GM12878 (cell line): ENCODE results near the gene REN. TPM values are rescaled to one million over a fixed set of nuclear protein-coding genes. Genes with fewer than 3 reads are reported as not detected.

Experiments
- ATAC-seq: fragments of 200-7000 bp; cut with Tn5 transposase; 3 replicates; pipeline ENCODE4 v1.9.1; 2020; ENCODE audit warnings: mild to moderate bottlenecking, moderate library complexity
- BruUV-seq: library from RNA; stranded (reverse); fragments of 400-500 nt; replicated peaks from 2 replicates; lab custom pipeline; 2021; lab: Mats Ljungman, UMichigan
- CTCF ChIA-PET: fragments of 300-600 bp; sonication (Branson Sonifier 250); formaldehyde crosslinking; extraction: SDS; loops from one replicate; lab custom pipeline; 2021; ENCODE audit warnings: inconsistent platforms; lab: Yijun Ruan, JAX
- POLR2A ChIA-PET: fragments of 350-600 bp; formaldehyde crosslinking; extraction: SDS; loops from one replicate; lab custom pipeline; 2021; ENCODE audit warnings: inconsistent platforms; lab: Charles Lee
- RAD21 ChIA-PET: fragments of 300-600 bp; sonication (Branson Sonifier 250); formaldehyde crosslinking; loops from one replicate; lab custom pipeline; 2023; ENCODE audit warnings: antibody characterized with exemption; ENCODE audit not compliant: unreplicated experiment; lab: Charles Lee
- SMC1A ChIA-PET: fragments of 300-600 bp; sonication (Branson Sonifier 250); formaldehyde crosslinking; loops from one replicate; lab custom pipeline; 2023; ENCODE audit not compliant: unreplicated experiment, uncharacterized antibody; lab: Charles Lee
- DNase-seq: peaks from one replicate; pipeline ENCODE4 v3.0.0-alpha.2; 2011; ENCODE audit warnings: low read depth, low spot score
- FAIRE-seq: peaks from 3 replicates; lab custom pipeline; 2011; peaks lifted over from hg19 to GRCh38; lab: Jason Lieb, UNC
- H2AFZ ChIP-seq: 2 replicates; pipeline ENCODE4 v1.6.0; 2011; ENCODE audit warnings: low read depth, low read length, control low read depth; ENCODE audit not compliant: control insufficient read depth
- H3K27ac ChIP-seq: 2 replicates; pipeline ENCODE4 v1.5.1; 2011; ENCODE audit warnings: control low read depth; ENCODE audit not compliant: control insufficient read depth, insufficient read depth
- H3K27me3 ChIP-seq, 2 experiments: replicated peaks in 1 of 2; 2 replicates each; pipeline versions ENCODE4 v1.6.0 to v1.6.1; 2011; ENCODE audit warnings: low read length in 1 of 2; ENCODE audit not compliant: control insufficient read depth in 2 of 2, insufficient read depth in 2 of 2
- H3K36me3 ChIP-seq, 2 experiments: 2 replicates each; pipeline ENCODE4 v1.5.1; 2011; ENCODE audit warnings: low read length in 1 of 2; ENCODE audit not compliant: control insufficient read depth in 2 of 2, insufficient read depth in 2 of 2
- H3K4me1 ChIP-seq: 2 replicates; pipeline ENCODE4 v1.6.1; 2011; ENCODE audit warnings: mild to moderate bottlenecking, low read length, moderate library complexity, mixed read lengths; ENCODE audit not compliant: control insufficient read depth, insufficient read depth
- H3K4me2 ChIP-seq: 2 replicates; pipeline ENCODE4 v1.6.0; 2011; ENCODE audit warnings: control low read depth; ENCODE audit not compliant: control insufficient read depth, insufficient read depth
- H3K4me3 ChIP-seq: fragments of 200-600 bp; sonication (generic); 2 replicates; pipeline ENCODE4 v1.5.1; 2016
- H3K79me2 ChIP-seq: 2 replicates; pipeline ENCODE4 v1.6.0; 2011; ENCODE audit warnings: low read length; ENCODE audit not compliant: control insufficient read depth, insufficient read depth
- H3K9ac ChIP-seq: 2 replicates; pipeline ENCODE4 v1.8.0; 2011; ENCODE audit warnings: low read length, control low read depth, mixed read lengths; ENCODE audit not compliant: control insufficient read depth, insufficient read depth
- H3K9me3 ChIP-seq: replicated peaks from 3 replicates; pipeline ENCODE4 v1.5.1; 2011; ENCODE audit warnings: mild to moderate bottlenecking, low read length; ENCODE audit not compliant: control insufficient read depth, insufficient read depth
- H4K20me1 ChIP-seq: 2 replicates; pipeline ENCODE4 v1.6.0; 2011; ENCODE audit not compliant: control insufficient read depth, insufficient read depth
- BMI1 ChIP-seq: fragments of 450-650 bp; IDR thresholded peaks from 2 replicates; pipeline ENCODE4 v1.6.1; 2016; ENCODE audit warnings: mild to moderate bottlenecking, moderate library complexity, borderline replicate concordance
- CREM ChIP-seq: IDR thresholded peaks from 2 replicates; pipeline ENCODE4 v1.6.1; 2014; ENCODE audit warnings: antibody characterized with exemption, low read depth
- HDAC6 ChIP-seq: fragments of 200-600 bp; sonication (generic); IDR thresholded peaks from one replicate; pipeline ENCODE4 v1.8.0; 2017; ENCODE audit warnings: antibody characterized with exemption; ENCODE audit not compliant: unreplicated experiment
- IKZF2 ChIP-seq, 2 experiments: fragments of 450-650 bp; IDR thresholded peaks; 2 replicates each; pipeline ENCODE4 v1.6.1; 2017; ENCODE audit warnings: mild to moderate bottlenecking in 2 of 2, moderate library complexity in 2 of 2
- KAT2A ChIP-seq: conservative IDR thresholded peaks from 2 replicates; pipeline ENCODE4 v1.6.1; 2011; ENCODE audit warnings: low read depth, low read length; ENCODE audit not compliant: control insufficient read depth
- MXI1 ChIP-seq: fragments of 150-350 bp; IDR thresholded peaks from 2 replicates; pipeline ENCODE4 v1.6.1; 2011; ENCODE audit warnings: low read depth, mild to moderate bottlenecking, inconsistent platforms, low read length, improper control_type of control experiment
- POLR2A ChIP-seq: IDR thresholded peaks from 2 replicates; pipeline ENCODE4 v1.6.1; 2011; ENCODE audit warnings: low read depth, mild to moderate bottlenecking, low read length
- RUNX3 ChIP-seq: IDR thresholded peaks from 2 replicates; pipeline ENCODE4 v1.6.1; 2012; ENCODE audit warnings: low read length, inconsistent platforms
- SP1 ChIP-seq: IDR thresholded peaks from one replicate; pipeline ENCODE4 v1.6.1; 2011; ENCODE audit warnings: low read depth, low read length
- SREBF1 ChIP-seq: IDR thresholded peaks from 2 replicates; pipeline ENCODE4 v1.6.1; 2012; ENCODE audit warnings: mild to moderate bottlenecking, low read length
- SRF ChIP-seq, 2 experiments: IDR thresholded peaks; 2 replicates each; pipeline ENCODE4 v1.6.1; 2011; ENCODE audit warnings: low read depth in 2 of 2, low read length in 2 of 2, mild to moderate bottlenecking in 1 of 2, moderate library complexity in 1 of 2
- ZNF24 ChIP-seq: fragments of 450-650 bp; IDR thresholded peaks from 2 replicates; pipeline ENCODE4 v1.6.1; 2017; ENCODE audit warnings: antibody characterized with exemption, mild to moderate bottlenecking
- ZNF622 ChIP-seq: fragments of 450-650 bp; IDR thresholded peaks from 2 replicates; pipeline ENCODE4 v1.6.1; 2017; ENCODE audit warnings: mild to moderate bottlenecking, inconsistent platforms
- WGBS: methylation state at CpG from one replicate; pipeline ENCODE4 v1.1.6; 2016; ENCODE audit warnings: low lambda C conversion rate; ENCODE audit not compliant: insufficient replicate concordance, insufficient coverage; ENCODE audit errors: missing lambda C conversion rate; 5-methylcytosine and 5-hydroxymethylcytosine counted together
- in situ Hi-C: fragments of 300-500 bp; cut with MboI; formaldehyde crosslinking; loops from 9 replicates; pipeline ENCODE4 v1.14.3; 2018; ENCODE audit warnings: mixed read lengths
- intact Hi-C: fragments of 100-400 bp; cut with micrococcal nuclease; formaldehyde crosslinking; loops from one replicate; pipeline ENCODE4 v1.14.2; 2022; ENCODE audit not compliant: unreplicated experiment
- polyA plus RNA-seq, 11 experiments: library from polyadenylated mRNA; depleted of rRNA in 4 of 11; unstranded in 6 of 11; stranded (reverse) in 5 of 11; fragments of >200 nt; fragmentation: Nextera tagmentation in 4 of 11; fragmentation: Illumina TruSeq in 1 of 11; extraction: Ambion mirVana in 4 of 11; extraction: Trizol in 1 of 11; gene quantifications; 1 replicate in 1 of 11; 2 replicates in 10 of 11; pipeline versions ENCODE4 v1.2.1 to v1.2.3, GENCODE V29; 2011 to 2016; ENCODE audit warnings: inconsistent platforms in 2 of 11, missing spikeins in 2 of 11, low read depth in 1 of 11
- total RNA-seq, 4 experiments: library from RNA; depleted of rRNA in 3 of 4; stranded (reverse); fragments of >200 nt in 3 of 4; fragmentation: Illumina TruSeq in 1 of 4; extraction: Trizol in 1 of 4; gene quantifications; 2 replicates each; pipeline versions ENCODE4 v1.2.1 to v1.2.3, GENCODE V29; 2013 to 2021
- TF ChIP-seq, protein P1 (sequence below): IDR thresholded peaks from 2 replicates; pipeline ENCODE4 v1.6.1; 2012; ENCODE audit warnings: low read depth, low read length, improper control_type of control experiment
- TF ChIP-seq, protein P2 (sequence below): fragments of 450-650 bp; IDR thresholded peaks from 2 replicates; pipeline ENCODE4 v1.6.1; 2016; ENCODE audit warnings: mild to moderate bottlenecking, moderate library complexity, borderline replicate concordance

The REN gene
- total and polyA plus RNA-seq, 10 of the 15 experiments (the other 5 are each of a cell fraction or from before 2014, with no cell fraction given): not detected

- ChIA-PET RAD21 (no interaction called here), CTCF (interaction anchor here (1.6 to 2.7 kb wide), 2 partner anchors 8 to 193 kb away, joined by 8 to 11 read pairs; no protein-coding TSS in a partner anchor), POLR2A (interaction anchor here (0.8 to 1.6 kb wide), 2 partner anchors 9 to 13 kb away, joined by 3 read pairs; no protein-coding TSS in a partner anchor), SMC1A (interaction anchor here (0.6 kb wide), 1 partner anchor 388 kb away, joined by 5 read pairs; no protein-coding TSS in a partner anchor)
- H3K4me1 ChIP-seq: no peaks in the 10 kb centered on the region
- no peaks in the 10 kb centered on the region for H3K36me3 ChIP-seq
- ATAC-seq (no peak), DNase-seq (no peak), FAIRE-seq (no peak)
- peaks cover 8% of the 10 kb centered on the region; the same call in 2 of the 3 replicates for H3K9me3 ChIP-seq
- H3K4me3 ChIP-seq: no peak overlapping the region
- TF ChIP-seq ZNF24 (no peak), SREBF1 (no peak), IKZF2 (IDR thresholded peaks at IDR 0.05) (no peak), POLR2A (no peak), SP1 (no peak), RUNX3 (no peak), BMI1 (no peak), KAT2A (no peak), SRF (IDR thresholded peaks at IDR 0.05; ENCODE audit: low read depth in 2 of 2, low read length in 2 of 2) (no peak), MXI1 (no peak), HDAC6 (no peak), ZNF622 (no peak), CREM (no peak)
- TF ChIP-seq, protein P1, sequence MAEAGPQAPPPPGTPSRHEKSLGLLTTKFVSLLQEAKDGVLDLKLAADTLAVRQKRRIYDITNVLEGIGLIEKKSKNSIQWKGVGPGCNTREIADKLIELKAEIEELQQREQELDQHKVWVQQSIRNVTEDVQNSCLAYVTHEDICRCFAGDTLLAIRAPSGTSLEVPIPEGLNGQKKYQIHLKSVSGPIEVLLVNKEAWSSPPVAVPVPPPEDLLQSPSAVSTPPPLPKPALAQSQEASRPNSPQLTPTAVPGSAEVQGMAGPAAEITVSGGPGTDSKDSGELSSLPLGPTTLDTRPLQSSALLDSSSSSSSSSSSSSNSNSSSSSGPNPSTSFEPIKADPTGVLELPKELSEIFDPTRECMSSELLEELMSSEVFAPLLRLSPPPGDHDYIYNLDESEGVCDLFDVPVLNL: no peak
- TF ChIP-seq, protein P2, sequence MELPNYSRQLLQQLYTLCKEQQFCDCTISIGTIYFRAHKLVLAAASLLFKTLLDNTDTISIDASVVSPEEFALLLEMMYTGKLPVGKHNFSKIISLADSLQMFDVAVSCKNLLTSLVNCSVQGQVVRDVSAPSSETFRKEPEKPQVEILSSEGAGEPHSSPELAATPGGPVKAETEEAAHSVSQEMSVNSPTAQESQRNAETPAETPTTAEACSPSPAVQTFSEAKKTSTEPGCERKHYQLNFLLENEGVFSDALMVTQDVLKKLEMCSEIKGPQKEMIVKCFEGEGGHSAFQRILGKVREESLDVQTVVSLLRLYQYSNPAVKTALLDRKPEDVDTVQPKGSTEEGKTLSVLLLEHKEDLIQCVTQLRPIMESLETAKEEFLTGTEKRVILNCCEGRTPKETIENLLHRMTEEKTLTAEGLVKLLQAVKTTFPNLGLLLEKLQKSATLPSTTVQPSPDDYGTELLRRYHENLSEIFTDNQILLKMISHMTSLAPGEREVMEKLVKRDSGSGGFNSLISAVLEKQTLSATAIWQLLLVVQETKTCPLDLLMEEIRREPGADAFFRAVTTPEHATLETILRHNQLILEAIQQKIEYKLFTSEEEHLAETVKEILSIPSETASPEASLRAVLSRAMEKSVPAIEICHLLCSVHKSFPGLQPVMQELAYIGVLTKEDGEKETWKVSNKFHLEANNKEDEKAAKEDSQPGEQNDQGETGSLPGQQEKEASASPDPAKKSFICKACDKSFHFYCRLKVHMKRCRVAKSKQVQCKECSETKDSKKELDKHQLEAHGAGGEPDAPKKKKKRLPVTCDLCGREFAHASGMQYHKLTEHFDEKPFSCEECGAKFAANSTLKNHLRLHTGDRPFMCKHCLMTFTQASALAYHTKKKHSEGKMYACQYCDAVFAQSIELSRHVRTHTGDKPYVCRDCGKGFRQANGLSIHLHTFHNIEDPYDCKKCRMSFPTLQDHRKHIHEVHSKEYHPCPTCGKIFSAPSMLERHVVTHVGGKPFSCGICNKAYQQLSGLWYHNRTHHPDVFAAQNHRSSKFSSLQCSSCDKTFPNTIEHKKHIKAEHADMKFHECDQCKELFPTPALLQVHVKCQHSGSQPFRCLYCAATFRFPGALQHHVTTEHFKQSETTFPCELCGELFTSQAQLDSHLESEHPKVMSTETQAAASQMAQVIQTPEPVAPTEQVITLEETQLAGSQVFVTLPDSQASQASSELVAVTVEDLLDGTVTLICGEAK: no peak
- no TSS peak for BruUV-seq
- H2AFZ ChIP-seq: no peak overlapping the region
- WGBS: 20% methylated on average over 3 of the region's 3 CpGs
- in situ Hi-C loops: no loop called here
- H3K4me2 ChIP-seq: no peak overlapping the region
- no peak overlapping the region for H3K9ac ChIP-seq
- peaks cover 0 to 2% of the 10 kb centered on the region in 2 experiments; a peak in 1 of 4 replicates for H3K27me3 ChIP-seq
- no peaks in the 10 kb centered on the region for H4K20me1 ChIP-seq
- intact Hi-C loops: no loop called here
- H3K27ac ChIP-seq: no peak overlapping the region
- no peaks in the 10 kb centered on the region for H3K79me2 ChIP-seq
Measured at GRCh38 chr1:204170494-204171155, 4.5 kb upstream of the REN start.
